COR-L47 (cell line): Measurements from ENCODE around the gene RUNX1.

ENCODE experiments used
- DNase-seq: peaks from one replicate; lab custom pipeline; 2025; lab: John Stamatoyannopoulos, UW

RUNX1 gene

GRCh38 chr21:34923626-34924025 is 125.5 kb downstream of the RUNX1 start:
- no peak for DNase-seq

GRCh38 chr21:34923202-34923601 is 125.9 kb downstream of the RUNX1 start:
- no peak for DNase-seq

GRCh38 chr21:34922479-34922878 is 126.6 kb downstream of the RUNX1 start:
- DNase-seq, result no peak

GRCh38 chr21:34921151-34921550 is 128.0 kb downstream of the RUNX1 start:
- DNase-seq, result no peak

GRCh38 chr21:34919406-34919805 is 129.7 kb downstream of the RUNX1 start:
- no peak for DNase-seq

GRCh38 chr21:34916446-34916845 is 132.7 kb downstream of the RUNX1 start:
- DNase-seq, result no peak

GRCh38 chr21:34915364-34915841 is 133.7 kb downstream of the RUNX1 start:
- no peak for DNase-seq

GRCh38 chr21:34914239-34914638 is 134.9 kb downstream of the RUNX1 start:
- DNase-seq, result no peak

GRCh38 chr21:34913811-34914210 is 135.3 kb downstream of the RUNX1 start:
- DNase-seq, result no peak

GRCh38 chr21:34912022-34912945 is 136.8 kb downstream of the RUNX1 start:
- no peak for DNase-seq

- DNase-seq, result no peak
Observed at GRCh38 chr21:34911360-34911759, 137.7 kb downstream of the RUNX1 start.

- DNase-seq, result no peak
Observed at GRCh38 chr21:34910396-34910795, 138.7 kb downstream of the RUNX1 start.

- no peak for DNase-seq
Observed at GRCh38 chr21:34909492-34910292, 139.4 kb downstream of the RUNX1 start.

- no peak for DNase-seq
Observed at GRCh38 chr21:34908419-34909055, 140.6 kb downstream of the RUNX1 start.

GRCh38 chr21:34907461-34908418 is 141.4 kb downstream of the RUNX1 start:
- no peak for DNase-seq

GRCh38 chr21:34906401-34906800 is 142.7 kb downstream of the RUNX1 start:
- no peak for DNase-seq

GRCh38 chr21:34905218-34905537 is 143.9 kb downstream of the RUNX1 start:
- DNase-seq, result no peak

- no peak for DNase-seq
Observed at GRCh38 chr21:34904526-34905217, 144.4 kb downstream of the RUNX1 start.

GRCh38 chr21:34900376-34900775 is 148.7 kb downstream of the RUNX1 start:
- DNase-seq, result no peak

GRCh38 chr21:34899760-34900159 is 149.3 kb downstream of the RUNX1 start:
- DNase-seq, result no peak

- DNase-seq, result no peak
Observed at GRCh38 chr21:34899302-34899701, 149.8 kb downstream of the RUNX1 start.
